IPS-NIHi7 (cell line): ENCODE data around the gene PP2D1.
A peak's percentile ranks its signal among the peaks of the same experiment; 100 is the strongest.
"Not testable (repeated sequence)": the region's sequence is repeated elsewhere in the genome, so short reads cannot be mapped to it uniquely, and the experiment has no call there.

Source experiments
- DNase-seq: peaks from one replicate; pipeline ENCODE4 v3.0.0; 2012; ENCODE audit warnings: mixed read lengths; ENCODE audit errors: extremely low spot score

The PP2D1 gene

DNA sequence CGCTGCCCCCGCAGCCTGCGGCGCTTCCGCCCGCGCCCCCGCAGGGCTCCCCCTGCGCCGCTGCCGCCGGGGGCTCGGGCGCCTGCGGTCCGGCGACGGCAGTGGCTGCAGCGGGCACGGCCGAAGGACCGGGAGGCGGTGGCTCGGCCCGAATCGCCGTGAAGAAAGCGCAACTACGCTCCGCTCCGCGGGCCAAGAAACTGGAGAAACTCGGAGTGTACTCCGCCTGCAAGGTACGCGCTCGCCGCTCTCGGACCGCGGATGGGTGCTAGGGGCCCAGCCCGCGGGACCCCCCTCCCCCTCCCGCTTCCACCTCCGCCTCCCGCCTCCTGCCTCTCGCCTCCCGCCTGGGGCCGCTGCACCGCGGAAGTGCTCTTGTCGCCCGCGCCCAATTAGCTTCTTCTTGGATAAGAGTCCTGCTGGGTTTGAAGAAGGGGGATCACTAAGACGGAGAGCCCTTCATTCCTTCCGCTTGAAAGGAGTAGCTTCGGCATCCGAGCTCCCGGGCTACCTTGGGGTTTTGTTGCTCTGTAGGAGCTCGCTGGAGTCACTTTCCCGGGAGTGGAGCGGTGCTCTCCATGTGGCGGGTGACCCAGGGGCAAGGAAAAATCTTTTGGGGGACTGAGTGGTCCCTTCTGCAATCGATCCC, 28.6 kb upstream of the PP2D1 start:
- peak; percentile 60 for DNase-seq

GRCh38 chr3:20039765-20040547, 27.9 kb upstream of the PP2D1 start, which contains the start of gene KAT2B:
Gene KAT2B, plus strand, starts transcription at chr3:20040446. Its CDS starts 32 bp downstream, at chr3:20040478.
- DNase-seq, result peak; percentile 77

GRCh38 chr3:20039466-20039764, 27.4 kb upstream of the PP2D1 start:
- no peak for DNase-seq

DNA sequence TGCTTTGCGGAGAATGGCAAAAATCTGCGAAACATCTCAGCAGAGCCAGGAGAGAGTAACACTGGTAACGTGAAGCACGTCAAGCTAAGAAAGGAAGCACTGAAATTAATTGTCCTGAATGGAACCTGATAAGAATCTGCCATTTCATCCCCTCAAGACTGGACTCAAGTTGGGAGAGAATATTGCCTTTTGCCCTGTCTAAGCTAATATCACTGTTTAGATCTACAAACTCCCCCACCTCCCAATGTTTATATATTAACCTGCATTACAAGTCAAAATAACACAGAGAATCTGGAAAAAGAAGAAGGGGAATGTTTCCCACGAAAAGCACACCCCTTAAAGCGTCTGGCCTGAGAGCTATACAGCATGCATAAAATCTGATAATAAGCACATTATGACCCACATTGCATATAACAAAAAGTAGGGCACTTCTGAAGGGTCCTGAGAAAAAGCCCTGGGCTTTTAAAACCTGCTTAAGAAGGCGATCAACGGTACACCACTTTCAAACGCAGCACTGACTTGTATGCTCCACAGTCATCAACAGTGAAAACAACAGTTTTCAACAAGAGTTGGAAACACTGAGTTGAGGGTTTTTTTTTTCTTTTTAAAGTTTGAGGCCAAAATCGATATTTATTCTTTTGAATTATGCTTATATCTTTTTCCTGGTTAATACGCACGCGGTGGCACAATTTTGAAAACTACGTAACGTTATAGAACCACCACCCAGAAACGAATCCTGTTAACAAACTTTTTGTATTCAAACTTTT, 26.8 kb upstream of the PP2D1 start:
- DNase-seq, result no peak

GRCh38 chr3:20037255-20037996, 25.4 kb upstream of the PP2D1 start:
- no peak for DNase-seq

DNA sequence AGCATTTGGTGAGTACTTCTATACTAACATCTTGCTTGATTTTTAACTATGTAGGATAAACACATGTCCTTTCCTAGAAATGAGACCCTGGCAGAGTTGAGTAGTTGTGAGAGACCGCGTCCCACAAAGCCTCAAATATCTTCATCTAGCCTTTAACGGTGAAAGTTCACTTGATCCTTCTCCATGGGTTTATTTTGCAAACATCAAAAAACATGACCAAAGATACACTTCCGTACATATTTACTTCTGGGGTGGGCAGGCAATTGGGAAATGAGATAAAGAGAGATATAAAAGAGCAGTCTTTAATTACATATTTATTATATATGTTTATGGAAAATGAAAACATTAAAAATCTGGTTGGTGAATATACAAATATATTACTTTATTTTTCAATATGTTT, 23.0 kb upstream of the PP2D1 start:
- no peak for DNase-seq

DNA sequence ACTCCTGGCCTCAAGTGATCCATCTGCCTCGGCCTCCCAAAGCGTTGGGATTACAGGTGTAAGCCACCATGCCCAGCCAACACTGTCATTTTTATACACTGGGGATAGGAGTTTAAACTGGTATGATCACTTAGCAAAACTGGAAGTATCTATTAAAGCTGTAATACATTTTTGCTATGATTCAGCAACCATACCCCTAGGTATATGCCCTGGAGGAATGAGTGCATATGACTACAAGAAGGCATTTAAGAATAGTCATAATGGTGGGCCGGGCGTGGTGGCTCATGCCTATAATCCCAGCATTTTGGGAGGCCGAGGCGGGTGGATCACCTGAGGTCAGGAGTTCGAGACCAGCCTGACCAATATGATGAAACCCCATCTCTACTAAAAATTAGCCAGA, 19.9 kb upstream of the PP2D1 start:
- DNase-seq, result not testable (repeated sequence)

GRCh38 chr3:20028905-20029331, 16.9 kb upstream of the PP2D1 start:
- DNase-seq, result no peak

DNA sequence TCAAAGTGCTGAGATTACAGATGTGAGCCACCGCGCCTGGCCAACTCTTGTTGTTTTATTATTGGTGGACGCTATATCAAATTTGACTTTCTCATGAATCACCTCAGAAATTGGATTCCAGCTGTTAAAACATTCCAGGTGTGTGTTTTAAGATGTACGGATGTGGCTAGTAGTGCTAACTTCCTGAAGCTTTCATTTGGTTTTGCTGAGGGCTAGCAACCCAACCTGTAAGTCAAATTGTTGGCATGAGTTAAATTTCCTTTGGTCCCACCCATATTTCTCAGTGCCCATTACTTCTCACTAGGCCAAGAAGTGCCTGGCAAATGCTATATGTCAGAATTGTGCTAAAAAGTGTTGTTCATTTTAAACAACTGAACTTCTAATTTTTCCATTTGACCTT, 15.1 kb upstream of the PP2D1 start:
- no peak for DNase-seq

GRCh38 chr3:20023623-20024405, 11.8 kb upstream of the PP2D1 start:
- no peak for DNase-seq

- no peak for DNase-seq
Measured at GRCh38 chr3:20022954-20023622, 11.0 kb upstream of the PP2D1 start.

DNA sequence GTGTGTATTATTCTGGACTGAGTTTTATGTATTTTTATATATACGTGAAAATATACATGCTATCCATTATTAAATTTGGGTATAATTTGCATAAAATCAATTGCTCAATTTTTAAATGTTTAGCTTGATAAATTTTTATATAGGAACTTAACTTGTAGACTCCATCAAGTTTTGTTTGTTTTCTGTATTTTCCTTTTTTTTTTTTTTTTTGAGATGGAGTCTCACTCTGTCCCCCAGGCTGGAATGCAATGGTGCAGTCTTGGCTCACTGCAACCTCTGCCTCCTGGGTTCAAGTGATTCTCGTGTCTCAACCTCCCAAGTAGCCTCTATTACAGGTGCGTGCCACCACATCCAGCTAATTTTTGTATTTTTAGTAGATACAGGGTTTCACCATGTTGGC, 4.0 kb upstream of the PP2D1 start:
- DNase-seq, result not testable (repeated sequence)

DNA sequence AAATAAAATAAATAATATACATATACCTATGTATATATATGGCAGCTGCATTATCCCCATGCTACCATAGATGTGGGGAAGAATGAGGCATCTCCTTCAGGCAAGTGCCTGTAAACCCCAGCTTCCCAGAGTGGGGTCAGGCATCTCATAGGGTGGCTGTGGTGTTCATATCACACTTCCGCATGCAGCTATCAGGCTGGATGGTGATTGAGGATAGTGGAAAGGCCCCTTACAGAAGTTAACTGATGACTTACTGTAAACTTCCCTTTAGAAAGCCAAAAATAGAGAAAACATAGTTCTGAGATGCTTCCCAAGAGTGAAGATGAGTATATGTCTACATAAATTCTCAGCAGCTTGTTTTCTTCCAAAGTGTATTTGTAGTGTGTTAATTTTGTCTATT, 3.5 kb upstream of the PP2D1 start:
- no peak for DNase-seq

DNA sequence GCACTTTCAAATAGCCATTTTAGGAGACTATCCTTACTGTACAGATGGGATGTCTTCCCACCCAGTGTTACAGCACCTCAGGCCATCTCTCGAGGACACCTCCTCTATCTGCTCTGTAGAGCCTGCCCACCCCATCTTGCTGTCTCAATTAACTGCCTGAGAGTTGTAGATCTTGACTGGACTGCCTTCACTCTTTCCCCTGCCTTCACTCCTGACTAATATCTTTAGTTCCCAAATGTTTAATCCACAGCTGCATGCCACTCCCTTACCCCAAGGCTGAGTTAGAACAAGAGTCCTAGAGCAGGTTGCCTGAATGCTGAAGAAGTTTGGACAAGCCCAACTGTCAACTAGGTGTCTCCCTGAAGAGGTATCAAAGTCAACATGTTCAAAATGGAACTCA, 1.3 kb upstream of the PP2D1 start:
- DNase-seq, result no peak

- DNase-seq, result no peak
Measured at GRCh38 chr3:20008646-20009045, 3.4 kb downstream of the PP2D1 start.

DNA sequence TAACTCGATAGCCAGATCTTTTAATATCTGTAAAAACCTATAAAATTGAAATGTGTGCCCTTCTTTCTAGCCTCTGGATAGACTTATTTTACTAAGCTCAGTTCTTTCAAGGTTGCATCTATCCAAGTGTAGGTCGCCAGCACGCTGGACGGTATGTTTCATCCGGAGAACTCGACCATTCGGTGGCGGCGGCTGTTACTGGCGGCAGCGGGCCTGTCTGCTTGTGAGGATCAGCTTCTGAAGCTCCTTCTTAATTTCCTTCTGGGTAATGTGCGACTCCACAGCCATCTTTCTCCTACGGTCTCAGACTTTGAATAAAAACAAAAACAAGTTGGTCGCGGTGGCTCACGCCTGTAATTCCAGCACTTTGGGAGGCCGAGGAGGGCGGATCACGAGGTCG, 4.1 kb downstream of the PP2D1 start:
- DNase-seq, result no peak

GRCh38 chr3:20001932-20002331, 10.1 kb downstream of the PP2D1 start:
- DNase-seq, result no peak

DNA sequence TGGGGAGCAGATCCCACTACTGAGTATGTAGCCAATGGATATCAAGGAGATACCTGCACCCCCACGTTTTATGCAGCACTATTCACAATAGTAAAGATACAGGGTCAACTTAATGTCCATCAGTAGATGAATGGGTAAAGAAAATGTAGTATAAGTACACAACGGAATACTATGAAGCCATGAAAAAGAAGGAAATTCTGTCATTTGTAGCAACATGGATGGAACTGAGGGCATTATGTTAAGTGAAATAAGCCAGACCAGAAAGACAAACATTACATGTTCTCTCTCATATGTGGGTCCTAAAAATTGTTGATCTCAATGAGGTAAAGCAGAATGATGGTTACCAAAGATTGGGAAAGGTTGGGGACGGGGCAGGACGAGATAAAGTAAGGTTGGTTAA, 14.6 kb downstream of the PP2D1 start:
- DNase-seq, result no peak

- no peak for DNase-seq
Measured at GRCh38 chr3:19994796-19995195, 17.3 kb downstream of the PP2D1 start.

DNA sequence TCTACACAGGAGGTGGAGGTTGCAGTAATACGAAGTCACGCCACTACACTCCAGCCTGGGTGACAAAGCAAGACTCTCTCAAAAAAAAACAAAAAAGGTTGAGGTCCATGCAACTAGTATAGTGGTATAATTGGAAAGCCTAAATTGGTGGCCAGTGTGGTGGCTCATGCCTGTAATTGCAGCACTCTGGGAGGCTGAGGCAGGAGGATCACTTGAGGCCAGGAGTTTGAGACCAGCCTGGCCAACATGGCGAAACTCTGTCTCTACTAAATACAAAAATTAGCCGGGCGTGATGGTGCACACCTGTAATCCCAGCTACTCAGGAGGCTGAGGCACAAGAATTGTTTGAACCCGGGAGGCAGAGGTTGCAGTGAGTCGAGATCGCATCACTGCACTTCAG, 23.2 kb downstream of the PP2D1 start:
- not testable (repeated sequence) for DNase-seq

GRCh38 chr3:19972054-19972453, 40.0 kb downstream of the PP2D1 start:
- DNase-seq, result no peak
